GM21825 (cell line): ENCODE measurements around the gene APRT.
A peak's percentile ranks its signal among the peaks of the same experiment; 100 is the strongest.

ENCODE experiments used
- ATAC-seq: cut with Tn5 transposase; IDR thresholded peaks from one replicate; pipeline ENCODE4 v1.9.1; 2021; ENCODE audit warnings: mild to moderate bottlenecking, moderate library complexity; ENCODE audit not compliant: unreplicated experiment

Gene APRT

DNA sequence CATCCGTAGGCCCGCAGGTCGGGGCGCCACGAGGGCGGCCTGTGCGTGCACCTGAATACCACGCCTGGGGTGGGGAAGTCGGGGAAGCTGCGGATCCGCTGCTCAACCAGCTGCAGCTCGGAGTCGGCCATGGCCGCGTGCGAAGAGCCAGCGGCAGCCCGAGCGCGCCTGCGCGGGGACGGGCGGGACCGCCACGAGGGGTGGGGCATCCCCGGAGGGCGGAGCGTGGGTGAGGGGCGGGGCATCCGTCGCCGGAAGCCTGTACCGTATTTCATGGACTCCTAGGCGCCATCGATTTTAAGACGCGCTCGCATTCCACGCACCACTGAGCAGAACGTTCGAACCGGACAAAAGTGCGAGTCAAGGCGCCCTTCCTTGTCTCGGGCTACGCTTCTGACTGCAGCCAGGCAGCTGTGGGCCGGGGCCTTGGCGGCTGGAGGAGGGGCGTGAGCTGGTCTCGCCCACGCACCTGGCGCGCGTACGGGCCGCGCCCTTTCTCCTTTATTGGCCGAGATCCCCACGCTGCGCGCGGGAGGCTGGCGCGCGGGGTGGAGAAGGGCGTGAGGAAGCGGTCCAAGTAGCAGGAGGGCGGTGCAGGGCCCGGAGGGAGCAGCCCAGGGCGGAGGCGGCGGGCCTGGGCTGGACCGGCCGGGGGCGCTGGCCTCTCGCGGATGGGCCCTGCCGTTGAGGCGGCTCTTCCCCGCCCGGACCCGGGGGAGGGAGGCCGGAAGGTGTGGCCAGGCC, at the start of gene APRT:
Gene APRT (minus strand): TSS at position 160 of the 744 bp plus-strand sequence. CDS start 29 bp downstream, at position 131.
- ATAC-seq = peak; percentile 57

DNA sequence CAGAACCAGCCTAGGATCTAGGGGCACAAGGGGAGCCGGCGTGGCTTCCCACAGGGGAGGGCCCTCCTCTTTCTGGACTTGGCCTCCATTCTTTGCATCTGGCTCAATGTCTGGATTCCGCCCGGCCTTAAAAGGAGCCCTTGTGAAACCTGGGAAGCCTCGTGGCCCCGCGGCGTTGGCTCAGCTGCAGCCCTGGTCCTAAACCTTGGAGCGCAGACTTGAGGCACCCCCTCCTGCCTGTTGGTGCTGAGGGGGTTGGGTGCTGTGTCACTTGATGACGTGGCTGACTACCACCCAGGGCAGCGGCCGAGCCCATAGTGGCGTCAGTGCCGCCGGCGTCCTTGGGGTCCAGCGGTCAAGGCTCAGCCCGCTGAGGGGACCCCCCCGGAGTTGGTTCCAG, 49.6 kb upstream of the APRT start:
- no peak for ATAC-seq

DNA sequence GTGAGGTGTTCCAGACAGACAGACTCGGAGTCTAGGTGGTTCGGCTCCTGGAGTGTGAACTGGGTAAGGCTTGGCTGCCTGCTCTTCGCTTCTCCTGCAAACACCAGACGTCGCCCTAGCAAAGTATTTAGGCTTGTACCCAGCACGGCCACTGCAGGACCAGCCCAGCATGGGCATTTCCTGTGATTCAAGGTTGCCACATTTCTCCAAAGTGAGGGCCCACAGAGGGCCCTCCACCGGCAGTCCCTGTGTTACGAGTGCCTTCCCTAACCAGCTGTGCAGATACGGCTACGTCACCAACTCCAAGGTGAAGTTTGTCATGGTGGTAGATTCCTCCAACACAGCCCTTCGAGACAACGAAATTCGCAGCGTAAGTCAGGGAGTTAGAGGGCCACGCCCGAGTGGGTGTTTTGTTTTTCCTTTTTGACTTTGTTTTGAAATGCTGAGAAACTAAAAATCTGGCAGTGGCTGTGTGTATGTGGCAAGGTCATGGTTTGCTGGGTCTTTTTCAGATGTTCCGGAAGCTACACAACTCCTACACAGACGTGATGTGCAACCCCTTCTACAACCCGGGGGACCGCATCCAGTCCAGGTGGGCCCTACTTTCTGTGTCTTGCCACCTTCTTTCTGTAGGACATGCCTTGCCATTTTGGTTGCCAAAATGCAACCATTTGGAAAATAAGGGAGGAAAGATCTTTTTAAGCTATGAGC, 47.8 kb upstream of the APRT start:
- ATAC-seq = no peak

DNA sequence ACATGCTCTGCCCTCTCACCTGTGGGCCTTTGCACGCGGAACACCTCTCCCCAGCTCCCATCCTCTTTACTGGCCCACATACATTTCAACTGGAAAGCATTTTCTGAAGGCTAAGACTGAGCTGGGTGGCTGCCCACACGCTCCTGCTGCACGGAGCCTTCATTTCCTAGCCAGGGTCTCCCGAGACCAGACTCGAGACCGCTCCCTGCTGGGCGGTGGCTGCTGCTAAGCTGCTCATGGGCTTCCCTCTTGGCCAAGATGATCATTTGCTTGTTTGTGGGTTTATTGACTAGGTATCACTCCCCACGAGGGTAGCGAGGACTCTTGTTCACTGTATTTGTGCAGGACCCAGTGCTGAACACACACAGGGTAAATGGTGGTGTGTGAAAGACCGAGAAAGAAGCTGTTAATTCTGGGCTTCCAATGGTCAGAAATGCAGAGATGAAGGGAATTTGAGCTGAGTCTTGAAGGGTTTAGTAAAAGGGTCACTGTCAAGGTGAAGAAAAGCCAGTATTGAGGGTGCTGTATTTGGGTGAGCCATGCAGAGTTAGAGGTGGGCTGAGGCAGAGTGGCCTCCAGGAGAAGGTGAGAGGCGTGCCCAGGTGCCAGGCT, 46.1 kb upstream of the APRT start:
- peak; percentile 42 for ATAC-seq

DNA sequence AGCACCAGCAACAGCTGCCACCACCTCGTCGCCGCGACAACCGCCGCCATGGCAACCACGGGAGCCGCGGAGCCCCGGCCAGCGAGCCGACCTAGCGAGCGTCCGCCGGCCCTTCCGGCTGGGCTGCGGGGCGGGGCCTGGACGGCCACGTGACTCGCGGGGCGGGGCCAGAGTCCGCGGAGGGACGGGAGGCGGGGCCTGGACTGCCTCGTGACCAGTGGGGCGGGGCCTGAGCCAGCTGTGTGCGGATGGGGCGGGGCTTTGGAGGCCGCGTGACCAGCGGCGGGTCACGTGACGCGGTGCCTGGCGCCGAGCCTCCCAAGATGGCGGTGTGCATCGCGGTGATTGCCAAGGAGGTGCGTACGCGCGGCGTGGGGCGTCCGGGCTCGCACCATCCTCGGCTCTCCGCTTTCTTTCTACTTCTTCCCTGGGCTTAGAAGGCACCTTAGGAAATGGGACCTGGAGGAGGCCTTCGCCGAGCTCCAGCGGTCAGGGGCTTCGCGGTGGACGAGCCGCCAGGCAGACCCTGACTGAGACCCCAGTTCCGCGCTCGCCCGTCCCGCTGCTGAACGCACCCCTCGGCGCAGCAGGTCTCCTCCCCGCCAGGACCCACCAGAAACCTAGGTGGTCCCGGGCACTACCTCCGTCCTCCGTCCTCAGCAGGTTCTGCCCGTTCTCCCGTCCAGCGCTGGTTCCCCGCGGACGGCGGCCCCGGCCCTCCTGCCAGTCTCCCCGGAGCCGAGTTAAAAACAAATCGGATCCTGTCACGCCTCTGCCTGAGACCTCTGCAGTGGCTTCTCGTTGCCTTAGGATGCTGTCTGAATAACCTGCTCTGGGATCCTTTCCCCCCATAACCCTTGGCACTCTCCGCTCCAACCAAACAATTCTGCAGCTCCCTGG, 45.4 kb upstream of the APRT start, which contains the start of the genes GALNS and TRAPPC2L:
Gene GALNS (minus strand): TSS at position 120 of the 900 bp plus-strand sequence. CDS start 70 bp downstream, at position 50.
Gene TRAPPC2L (plus strand): TSS at position 300 of the 900 bp plus-strand sequence. CDS start 24 bp downstream, at position 324.
- ATAC-seq = peak; percentile 73

- ATAC-seq = no peak
These were observed 44.5 kb upstream of the APRT start for GRCh38 chr16:88856122-88856827.

GRCh38 chr16:88855736-88856121, 44.0 kb upstream of the APRT start:
- ATAC-seq = no peak

DNA sequence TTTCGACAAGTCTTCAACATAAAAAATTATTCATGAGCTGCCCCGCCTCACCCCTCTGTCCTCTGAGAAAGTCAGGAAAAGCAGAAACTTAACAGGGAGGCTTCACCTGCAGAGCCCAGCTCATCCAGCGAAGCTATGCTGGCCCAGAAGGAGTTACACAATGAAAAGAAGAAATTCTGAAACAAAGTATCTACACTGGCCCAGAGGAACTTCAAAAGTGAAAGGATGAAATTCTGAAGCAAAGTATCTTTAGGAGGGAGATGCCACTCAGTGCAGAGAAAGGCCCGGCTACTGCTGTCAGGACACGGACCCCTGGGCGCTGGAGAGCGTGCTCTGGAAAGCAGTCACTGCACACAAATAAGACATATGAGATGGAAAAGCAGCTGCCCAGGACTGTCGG, 43.4 kb upstream of the APRT start:
- ATAC-seq = no peak

- ATAC-seq = no peak
These were observed 42.8 kb upstream of the APRT start for GRCh38 chr16:88854306-88855111.

- ATAC-seq = no peak
These were observed 41.7 kb upstream of the APRT start for GRCh38 chr16:88853325-88853941.

- no peak for ATAC-seq
These were observed 39.9 kb upstream of the APRT start for GRCh38 chr16:88851616-88852015.

GRCh38 chr16:88850531-88851199, 38.9 kb upstream of the APRT start:
- no peak for ATAC-seq

- no peak for ATAC-seq
These were observed 36.8 kb upstream of the APRT start for GRCh38 chr16:88848557-88848956.

GRCh38 chr16:88847654-88848053, 35.9 kb upstream of the APRT start:
- no peak for ATAC-seq

- no peak for ATAC-seq
These were observed 34.4 kb upstream of the APRT start for GRCh38 chr16:88846088-88846487.

DNA sequence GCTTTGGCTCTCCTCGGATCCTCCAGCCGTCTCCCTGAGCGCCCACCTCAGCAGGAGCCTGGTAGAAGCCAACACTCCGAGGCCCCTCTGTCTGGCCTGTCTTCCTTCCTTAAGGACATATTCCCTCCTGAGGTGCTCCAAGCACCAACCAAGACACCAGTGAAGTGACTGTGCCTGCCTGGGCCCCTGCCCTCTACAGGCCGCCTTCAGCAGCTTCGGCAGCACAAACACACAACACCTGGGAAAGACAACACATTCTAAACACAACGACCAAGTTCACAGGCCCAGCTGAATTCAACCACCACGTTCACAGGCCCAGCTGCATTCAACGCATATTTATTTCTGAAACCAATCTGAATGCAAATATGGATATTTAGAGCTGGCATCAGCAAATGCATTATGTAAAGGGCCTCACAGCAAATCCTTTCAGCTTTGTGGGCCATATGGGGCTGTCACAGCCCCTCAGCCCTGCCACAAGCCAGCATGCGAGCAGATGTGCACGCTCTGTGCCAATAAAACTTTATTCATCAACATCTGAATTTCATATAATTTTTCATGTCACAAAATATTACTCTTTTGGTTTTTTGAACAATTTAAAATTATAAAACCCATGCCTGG, 32.8 kb upstream of the APRT start:
- ATAC-seq = no peak

DNA sequence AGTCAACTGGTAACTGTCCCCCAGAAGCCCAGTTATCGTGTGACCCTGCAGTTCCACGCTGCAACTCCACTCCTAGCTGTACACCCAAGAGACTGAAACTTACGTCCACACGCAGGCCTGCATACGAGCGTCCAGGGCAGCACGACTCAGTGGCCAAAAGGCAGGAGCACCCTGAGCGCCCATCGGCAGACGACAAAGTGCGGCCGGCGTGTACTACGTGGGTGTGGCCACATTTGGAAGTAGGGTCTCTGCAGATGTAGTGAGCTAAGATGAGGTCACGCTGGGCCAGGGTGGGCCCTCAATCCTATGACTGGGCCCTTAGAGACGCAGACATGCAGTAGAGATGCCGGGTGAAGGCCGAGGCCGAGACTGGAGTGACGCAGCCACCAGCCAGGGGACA, 31.5 kb upstream of the APRT start:
- ATAC-seq = no peak

DNA sequence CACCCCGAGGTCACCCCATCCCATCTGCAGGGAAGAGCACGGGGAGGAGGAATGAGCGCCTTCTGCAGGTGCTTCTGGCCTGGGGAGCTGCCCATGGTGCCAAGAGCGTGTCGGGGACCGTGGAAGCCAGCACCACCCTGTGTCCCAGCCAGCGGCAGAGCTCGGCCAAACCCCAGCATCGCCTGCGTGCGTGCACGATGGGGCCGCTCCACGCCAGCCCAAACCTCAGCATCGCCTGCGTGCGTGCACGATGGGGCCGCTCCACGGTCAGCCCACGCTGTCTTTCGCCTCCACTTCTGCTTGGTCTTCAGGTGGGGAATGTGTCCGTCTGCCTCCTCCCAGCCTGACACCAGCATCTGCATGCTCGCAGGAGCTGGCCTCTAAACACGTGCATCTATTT, 31.1 kb upstream of the APRT start:
- no peak for ATAC-seq
